Hindlimb muscle (tissue), 1 donor: ENCODE results near the gene ANKRD44. TPM values are rescaled to one million over a fixed set of nuclear protein-coding genes. Genes with fewer than 3 reads are reported as not detected.

Source experiments
- DNase-seq: peaks from one replicate; pipeline ENCODE4 v3.0.0-alpha.2; 2013
- polyA plus RNA-seq: library from polyadenylated mRNA; unstranded; fragments of 120-200 nt; gene quantifications from one replicate; pipeline ENCODE4 v1.2.1, GENCODE V29; 2013; ENCODE audit not compliant: insufficient read length

ANKRD44 gene
- polyA plus RNA-seq, 1 donor = 20.7 TPM

- DNase-seq = no peak
These were observed 358.6 kb downstream of the ANKRD44 start for GRCh38 chr2:196951973-196952372.

GRCh38 chr2:196949116-196949515 is 361.5 kb downstream of the ANKRD44 start:
- no peak for DNase-seq

GRCh38 chr2:196944570-196944969 is 366.0 kb downstream of the ANKRD44 start:
- DNase-seq = no peak

- no peak for DNase-seq
These were observed 369.0 kb downstream of the ANKRD44 start for GRCh38 chr2:196941398-196942078.

GRCh38 chr2:196939371-196939770 is 371.2 kb downstream of the ANKRD44 start:
- no peak for DNase-seq

Other genes with a start within 250 kb of the ANKRD44 start
- gene SF3B1, start 124.2 kb upstream of the ANKRD44 start, polyA plus RNA-seq = 250 TPM
- 9.0 TPM for gene COQ10B, start 142.8 kb upstream of the ANKRD44 start, polyA plus RNA-seq
- gene HSPD1, start 189.1 kb upstream of the ANKRD44 start, polyA plus RNA-seq = 221 TPM
- 100 TPM for gene HSPE1, start 189.6 kb upstream of the ANKRD44 start, polyA plus RNA-seq
- gene MOB4, start 205.3 kb upstream of the ANKRD44 start, polyA plus RNA-seq = 33.4 TPM